B cell (primary cell): Measurements from ENCODE around the gene MLLT6. TPM values are rescaled to one million over a fixed set of nuclear protein-coding genes. Genes with fewer than 3 reads are reported as not detected.

Experiments used
- ATAC-seq: fragments of 200-7000 bp; cut with Tn5 transposase; one replicate; pipeline ENCODE4 v1.10.0; 2021; ENCODE audit warnings: low read depth, mild to moderate bottlenecking, moderate number of reproducible peaks, moderate library complexity
- CTCF ChIA-PET: fragments of 350-600 bp; sonication (Branson Sonifier 250); formaldehyde crosslinking; loops from one replicate; lab custom pipeline; 2021; ENCODE audit warnings: antibody characterized with exemption, inconsistent platforms; lab: Charles Lee
- POLR2A ChIA-PET: fragments of 350-600 bp; sonication (Branson Sonifier 250); formaldehyde crosslinking; loops from one replicate; lab custom pipeline; 2021; ENCODE audit warnings: antibody characterized with exemption; lab: Charles Lee
- DNase-seq: peaks from one replicate; pipeline ENCODE4 v3.0.0; 2013
- H2AFZ ChIP-seq: 2 replicates; pipeline ENCODE4 v1.6.1; 2012; ENCODE audit warnings: mild to moderate bottlenecking, low read depth, low read length; ENCODE audit not compliant: insufficient read depth, poor library complexity, severe bottlenecking
- H3K27ac ChIP-seq, 2 donors: 1 replicate in 1 of 2; 2 replicates in 1 of 2; pipeline ENCODE4 v1.5.1; 2012 to 2013; ENCODE audit warnings: low read length in 2 of 2, mild to moderate bottlenecking in 2 of 2, moderate library complexity in 1 of 2
- H3K27me3 ChIP-seq, 4 experiments: fragments of 200-600 bp in 1 of 4; sonication (generic) in 1 of 4; replicated peaks in 1 of 4; 1 replicate in 2 of 4; 2 replicates in 2 of 4; pipeline versions ENCODE4 v1.6.1 to v1.7.0; 2013 to 2016; ENCODE audit warnings: low read length in 3 of 4, mild to moderate bottlenecking in 2 of 4, mixed read lengths in 1 of 4, moderate library complexity in 1 of 4; ENCODE audit not compliant: insufficient read depth in 4 of 4, control insufficient read depth in 3 of 4; ENCODE audit errors: control extremely low read depth in 1 of 4
- H3K36me3 ChIP-seq, 2 experiments: replicated peaks in 1 of 2; 1 replicate in 1 of 2; 2 replicates in 1 of 2; pipeline versions ENCODE4 v1.6.1 to v1.7.1; 2013; ENCODE audit warnings: low read length in 1 of 2; ENCODE audit not compliant: insufficient read depth in 2 of 2, control insufficient read depth in 1 of 2; ENCODE audit errors: control extremely low read depth in 1 of 2, extremely low read depth in 1 of 2
- H3K4me1 ChIP-seq, 2 donors: fragments of 200-600 bp in 1 of 2; sonication (generic) in 1 of 2; 1 replicate in 1 of 2; 2 replicates in 1 of 2; pipeline versions ENCODE4 v1.5.1 to v1.6.1; 2013 to 2017; ENCODE audit warnings: low read length in 2 of 2; ENCODE audit not compliant: control insufficient read depth in 2 of 2, insufficient read depth in 2 of 2
- H3K4me2 ChIP-seq: replicated peaks from 2 replicates; pipeline ENCODE3; 2012; ENCODE audit warnings: mild to moderate bottlenecking, low read depth, low read length; ENCODE audit not compliant: poor library complexity, severe bottlenecking
- H3K4me3 ChIP-seq, 5 experiments: fragments of 200-600 bp in 1 of 5; sonication (generic) in 1 of 5; 1 replicate in 3 of 5; 2 replicates in 2 of 5; pipeline versions ENCODE4 v1.5.1 to v1.7.0; 2011 to 2016; ENCODE audit warnings: low read length in 4 of 5, mild to moderate bottlenecking in 4 of 5, low read depth in 2 of 5, control low read depth in 1 of 5, moderate library complexity in 1 of 5; ENCODE audit not compliant: insufficient read depth in 1 of 5; ENCODE audit errors: control extremely low read depth in 1 of 5, extremely low read depth in 1 of 5
- H3K79me2 ChIP-seq: fragments of 200-600 bp; sonication (generic); one replicate; pipeline ENCODE4 v1.6.0; 2016; ENCODE audit warnings: low read length; ENCODE audit not compliant: control insufficient read depth, insufficient read depth
- H3K9ac ChIP-seq: fragments of 200-600 bp; sonication (generic); 2 replicates; pipeline ENCODE4 v1.6.1; 2017; ENCODE audit warnings: mild to moderate bottlenecking, low read length, moderate library complexity
- H3K9me3 ChIP-seq, 3 donors: one replicate each; pipeline versions ENCODE4 v1.6.1 to v1.7.1; 2013; ENCODE audit warnings: low read length in 2 of 3; ENCODE audit not compliant: control insufficient read depth in 2 of 3, insufficient read depth in 1 of 3; ENCODE audit errors: control extremely low read depth in 1 of 3
- H4K20me1 ChIP-seq: 2 replicates; pipeline ENCODE4 v1.6.0; 2012; ENCODE audit warnings: mild to moderate bottlenecking, low read length; ENCODE audit not compliant: insufficient read depth, control insufficient read depth, poor library complexity, severe bottlenecking
- H3K27ac Mint-ChIP-seq: one replicate; pipeline ENCODE4 v1.8.0; 2021; ENCODE audit warnings: mixed read lengths
- H3K27me3 Mint-ChIP-seq: one replicate; pipeline ENCODE4 v1.8.0; 2021; ENCODE audit warnings: mixed read lengths
- H3K4me1 Mint-ChIP-seq: one replicate; pipeline ENCODE4 v1.8.0; 2021; ENCODE audit warnings: mixed read lengths
- H3K4me3 Mint-ChIP-seq: one replicate; pipeline ENCODE4 v1.8.0; 2021; ENCODE audit warnings: mixed read lengths
- H3K9me3 Mint-ChIP-seq: one replicate; pipeline ENCODE4 v1.8.0; 2022; ENCODE audit warnings: mixed read lengths; ENCODE audit not compliant: insufficient read depth
- EZH2 ChIP-seq: IDR thresholded peaks from 2 replicates; pipeline ENCODE4 v1.6.1; 2012; ENCODE audit warnings: borderline replicate concordance, low read depth, mild to moderate bottlenecking, moderate library complexity, low read length; ENCODE audit not compliant: insufficient read depth, poor library complexity, severe bottlenecking
- WGBS: methylation state at CpG from one replicate; pipeline ENCODE4 v1.1.5; 2013; ENCODE audit warnings: missing lambda C conversion rate; ENCODE audit not compliant: insufficient coverage; 5-methylcytosine and 5-hydroxymethylcytosine counted together
- intact Hi-C: fragments of 100-400 bp; cut with micrococcal nuclease; formaldehyde crosslinking; loops from one replicate; pipeline ENCODE4 v1.10.0; 2022
- polyA plus RNA-seq: library from polyadenylated mRNA; depleted of rRNA; stranded (reverse); fragments of >200 nt; gene quantifications from 2 replicates; pipeline ENCODE4 v1.2.3, GENCODE V29; 2012
- total RNA-seq, 2 donors: library from RNA; stranded (reverse); fragments of 120-200 nt in 1 of 2; gene quantifications; 1 replicate in 1 of 2; 2 replicates in 1 of 2; pipeline versions ENCODE4 v1.2.3 to v1.2.4, GENCODE V29; 2013 to 2022
- TF ChIP-seq, protein P1 (sequence below): fragments of 200-600 bp; IDR thresholded peaks from one replicate; pipeline ENCODE4 v1.8.0; 2022; ENCODE audit warnings: antibody characterized with exemption, mild to moderate bottlenecking

The MLLT6 gene
- total and polyA plus RNA-seq, 2 donors (not counting 1 experiment from before 2014, with no cell fraction given) = 165 to 288 TPM

- intact Hi-C loops = loop anchor here (1.0 to 2.0 kb wide), 4 partner anchors 23 to 475 kb away; partner anchors contain the start of gene CISD3
- Histone ChIP-seq H3K9ac (no peak overlapping the region), H3K27ac (no peak overlapping the region), H3K4me1 (peaks cover 24 to 31% of the 10 kb centered on the region in 2 donors), H3K4me3 (no peak overlapping the region), H3K79me2 (no peaks in the 10 kb centered on the region), H3K36me3 (no peaks in the 10 kb centered on the region), H3K4me2 (no peak overlapping the region), H2AFZ (no peak overlapping the region), H3K9me3 (peaks cover 0 to 2% (median 0%) of the 10 kb centered on the region in 3 donors), H4K20me1 (no peaks in the 10 kb centered on the region), H3K27me3 (peaks cover 0 to 24% (median 14%) of the 10 kb centered on the region in 4 experiments)
- Mint-ChIP-seq H3K4me3 (no peak overlapping the region), H3K4me1 (peaks cover 20% of the 10 kb centered on the region), H3K27ac (no peak overlapping the region), H3K27me3 (peaks cover 16% of the 10 kb centered on the region), H3K9me3 (no peaks in the 10 kb centered on the region)
- no peak for ATAC-seq
- ChIA-PET CTCF (interaction anchor here (0.7 to 8.6 kb wide), 12 partner anchors 8 to 120 kb away, joined by 3 to 172 read pairs (median 6); partner anchors contain the start of gene CISD3), POLR2A (interaction anchor here (0.7 to 1.6 kb wide), 3 partner anchors 28 to 57 kb away, joined by 4 to 10 read pairs (median 4); no protein-coding TSS in a partner anchor)
- WGBS = 83% methylated on average over 3 of the region's 6 CpGs
- no peak for DNase-seq
- TF ChIP-seq, protein P1, sequence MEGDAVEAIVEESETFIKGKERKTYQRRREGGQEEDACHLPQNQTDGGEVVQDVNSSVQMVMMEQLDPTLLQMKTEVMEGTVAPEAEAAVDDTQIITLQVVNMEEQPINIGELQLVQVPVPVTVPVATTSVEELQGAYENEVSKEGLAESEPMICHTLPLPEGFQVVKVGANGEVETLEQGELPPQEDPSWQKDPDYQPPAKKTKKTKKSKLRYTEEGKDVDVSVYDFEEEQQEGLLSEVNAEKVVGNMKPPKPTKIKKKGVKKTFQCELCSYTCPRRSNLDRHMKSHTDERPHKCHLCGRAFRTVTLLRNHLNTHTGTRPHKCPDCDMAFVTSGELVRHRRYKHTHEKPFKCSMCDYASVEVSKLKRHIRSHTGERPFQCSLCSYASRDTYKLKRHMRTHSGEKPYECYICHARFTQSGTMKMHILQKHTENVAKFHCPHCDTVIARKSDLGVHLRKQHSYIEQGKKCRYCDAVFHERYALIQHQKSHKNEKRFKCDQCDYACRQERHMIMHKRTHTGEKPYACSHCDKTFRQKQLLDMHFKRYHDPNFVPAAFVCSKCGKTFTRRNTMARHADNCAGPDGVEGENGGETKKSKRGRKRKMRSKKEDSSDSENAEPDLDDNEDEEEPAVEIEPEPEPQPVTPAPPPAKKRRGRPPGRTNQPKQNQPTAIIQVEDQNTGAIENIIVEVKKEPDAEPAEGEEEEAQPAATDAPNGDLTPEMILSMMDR = no peak
- TF ChIP-seq EZH2 = no peak
Measured at GRCh38 chr17:38677819-38678218, 27.3 kb upstream of the MLLT6 start.

GRCh38 chr17:38681096-38681495 lies 24.0 kb upstream of the MLLT6 start:
- Histone ChIP-seq H3K4me1 (peaks cover 9 to 12% of the 10 kb centered on the region in 2 donors), H3K79me2 (no peaks in the 10 kb centered on the region), H3K27me3 (peaks cover 0 to 8% (median 2%) of the 10 kb centered on the region in 4 experiments), H3K9ac (no peak overlapping the region), H3K36me3 (no peaks in the 10 kb centered on the region), H4K20me1 (no peaks in the 10 kb centered on the region), H3K4me3 (no peak overlapping the region), H2AFZ (no peak overlapping the region), H3K9me3 (no peaks in the 10 kb centered on the region), H3K27ac (no peak overlapping the region), H3K4me2 (no peak overlapping the region)
- Mint-ChIP-seq H3K4me1 (peaks cover 7% of the 10 kb centered on the region), H3K9me3 (no peaks in the 10 kb centered on the region), H3K4me3 (no peak overlapping the region), H3K27me3 (peaks cover 18% of the 10 kb centered on the region), H3K27ac (no peak overlapping the region)
- DNase-seq = no peak
- intact Hi-C loops = no loop called here
- no peak for ATAC-seq
- TF ChIP-seq, protein P1 = no peak
- no peak for TF ChIP-seq EZH2
- ChIA-PET CTCF (interaction anchor here (0.9 to 8.6 kb wide), 5 partner anchors 12 to 97 kb away, joined by 3 to 172 read pairs (median 3); no protein-coding TSS in a partner anchor), POLR2A (no interaction called here)
- WGBS = no CpG with 5 or more reads among the region's 3 CpGs
